ENCODE results near the gene LRRN4.

Gene LRRN4

GRCh38 chr20:6030453-6031080 is 23.3 kb downstream of the LRRN4 start:
- DNase-seq = no peak

GRCh38 chr20:6029538-6029937 is 24.3 kb downstream of the LRRN4 start:
- no peak for DNase-seq

GRCh38 chr20:6028818-6029217 is 25.0 kb downstream of the LRRN4 start:
- DNase-seq = no peak

- DNase-seq = no peak
Measured at GRCh38 chr20:6026051-6026450, 27.8 kb downstream of the LRRN4 start.

- no peak for DNase-seq
Measured at GRCh38 chr20:6024768-6025167, 29.1 kb downstream of the LRRN4 start.

- no peak for DNase-seq
Measured at GRCh38 chr20:6017880-6018279, 36.0 kb downstream of the LRRN4 start.

- no peak for DNase-seq
Measured at GRCh38 chr20:6017467-6017866, 36.4 kb downstream of the LRRN4 start.

- DNase-seq = no peak
Measured at GRCh38 chr20:6014957-6015356, 38.9 kb downstream of the LRRN4 start.

GRCh38 chr20:6014017-6014416 is 39.8 kb downstream of the LRRN4 start:
- no peak for DNase-seq

- no peak for DNase-seq
Measured at GRCh38 chr20:6012179-6012578, 41.7 kb downstream of the LRRN4 start.

- peak; percentile 4 to 18 for DNase-seq
Measured at GRCh38 chr20:6008254-6008653, 45.6 kb downstream of the LRRN4 start.

GRCh38 chr20:6007529-6008103 is 46.2 kb downstream of the LRRN4 start:
- no peak for DNase-seq

- DNase-seq = no peak
Measured at GRCh38 chr20:6007094-6007528, 46.7 kb downstream of the LRRN4 start.

- DNase-seq = no peak
Measured at GRCh38 chr20:6006603-6006949, 47.3 kb downstream of the LRRN4 start.

GRCh38 chr20:6000871-6001270 is 53.0 kb downstream of the LRRN4 start:
- DNase-seq = no peak

- no peak for DNase-seq
Measured at GRCh38 chr20:5999783-6000182, 54.1 kb downstream of the LRRN4 start.

- DNase-seq = no peak
Measured at GRCh38 chr20:5996765-5997164, 57.1 kb downstream of the LRRN4 start.

- DNase-seq = no peak
Measured at GRCh38 chr20:5991623-5992441, 62.0 kb downstream of the LRRN4 start.

GRCh38 chr20:5990946-5991345 is 62.9 kb downstream of the LRRN4 start:
- no peak for DNase-seq

Data from bone marrow (tissue), 2 donors.